ENCODE measurements around the gene BICDL1. TPM values are rescaled to one million over a fixed set of nuclear protein-coding genes. Genes with fewer than 3 reads are reported as not detected.

The BICDL1 gene
- total RNA-seq, 4 donors from 2014 or later, result 19.7 to 66.7 (median 44.1) TPM

DNA sequence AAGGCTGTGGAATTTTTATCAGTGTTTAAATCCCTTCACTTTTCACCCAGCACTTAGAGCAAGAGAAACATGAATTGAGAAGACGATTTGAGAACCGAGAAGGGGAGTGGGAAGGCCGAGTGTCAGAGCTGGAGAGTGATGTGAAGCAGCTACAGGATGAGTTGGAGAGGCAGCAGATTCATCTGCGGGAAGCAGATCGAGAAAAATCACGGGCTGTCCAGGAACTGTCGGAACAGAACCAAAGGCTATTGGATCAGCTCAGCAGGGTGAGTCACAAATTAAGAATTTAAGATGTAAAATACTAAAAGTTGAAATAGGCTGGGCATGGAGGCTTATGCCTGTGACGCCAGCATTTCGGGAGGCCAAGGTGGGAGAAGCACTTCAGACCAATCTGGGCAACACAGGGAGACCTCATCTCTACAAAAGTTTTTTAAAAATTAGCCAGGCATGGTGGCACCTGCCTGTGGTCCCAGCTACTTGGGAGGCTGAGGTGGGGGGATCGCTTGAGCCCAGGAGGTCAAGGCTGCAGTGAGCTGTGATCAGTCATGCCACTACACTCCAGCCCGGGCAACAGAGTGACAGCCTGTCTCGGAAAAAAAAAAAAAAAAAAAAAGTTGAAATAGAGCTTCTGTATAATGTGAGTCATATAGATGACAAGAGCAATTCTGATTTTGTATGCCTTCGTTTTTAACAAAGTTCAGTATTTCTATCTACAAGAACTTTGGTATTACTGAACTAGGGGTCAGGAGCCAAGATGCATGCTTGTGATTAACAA lies 9.6 kb downstream of the BICDL1 start:
- TF ChIP-seq, protein P1, sequence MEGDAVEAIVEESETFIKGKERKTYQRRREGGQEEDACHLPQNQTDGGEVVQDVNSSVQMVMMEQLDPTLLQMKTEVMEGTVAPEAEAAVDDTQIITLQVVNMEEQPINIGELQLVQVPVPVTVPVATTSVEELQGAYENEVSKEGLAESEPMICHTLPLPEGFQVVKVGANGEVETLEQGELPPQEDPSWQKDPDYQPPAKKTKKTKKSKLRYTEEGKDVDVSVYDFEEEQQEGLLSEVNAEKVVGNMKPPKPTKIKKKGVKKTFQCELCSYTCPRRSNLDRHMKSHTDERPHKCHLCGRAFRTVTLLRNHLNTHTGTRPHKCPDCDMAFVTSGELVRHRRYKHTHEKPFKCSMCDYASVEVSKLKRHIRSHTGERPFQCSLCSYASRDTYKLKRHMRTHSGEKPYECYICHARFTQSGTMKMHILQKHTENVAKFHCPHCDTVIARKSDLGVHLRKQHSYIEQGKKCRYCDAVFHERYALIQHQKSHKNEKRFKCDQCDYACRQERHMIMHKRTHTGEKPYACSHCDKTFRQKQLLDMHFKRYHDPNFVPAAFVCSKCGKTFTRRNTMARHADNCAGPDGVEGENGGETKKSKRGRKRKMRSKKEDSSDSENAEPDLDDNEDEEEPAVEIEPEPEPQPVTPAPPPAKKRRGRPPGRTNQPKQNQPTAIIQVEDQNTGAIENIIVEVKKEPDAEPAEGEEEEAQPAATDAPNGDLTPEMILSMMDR (IDR thresholded peaks at IDR 0.05), result no peak
- no peak for TF ChIP-seq POLR2A (IDR thresholded peaks at IDR 0.05)
- Histone ChIP-seq H3K4me1 (no peaks in the 10 kb centered on the region), H3K4me3 (no peak overlapping the region), H3K27me3 (no peaks in the 10 kb centered on the region), H3K36me3 (peaks cover 0 to 45% (median 0%) of the 10 kb centered on the region in 3 donors), H3K9me3 (no peaks in the 10 kb centered on the region), H3K27ac (no peak overlapping the region)
- 83 to 84% methylated on average over 13 of the region's 13 CpGs for WGBS, 2 donors
- intact Hi-C loops (cut with DNase I), result no loop called here
- no peak for DNase-seq

DNA sequence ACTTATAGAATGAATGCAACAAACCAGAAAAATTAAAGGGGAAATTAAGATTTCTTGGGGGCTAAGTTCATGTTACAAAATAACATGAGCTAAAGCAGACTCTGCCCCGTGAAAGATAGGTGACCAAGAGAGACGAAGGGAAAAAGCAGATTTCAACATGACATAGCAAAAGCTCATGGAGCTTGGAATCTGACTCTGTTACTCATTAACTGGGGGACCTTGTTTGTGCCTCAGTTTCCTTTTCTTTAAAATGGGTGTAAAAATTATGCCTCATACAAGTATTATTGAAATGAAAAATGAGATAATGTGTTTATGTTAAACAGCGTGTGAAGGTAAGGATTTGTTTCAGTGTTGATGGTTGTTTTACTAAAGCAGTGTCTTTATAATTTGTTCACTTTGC lies 11.5 kb downstream of the BICDL1 start:
- Histone ChIP-seq H3K36me3 (peaks cover 0 to 48% (median 0%) of the 10 kb centered on the region in 3 donors), H3K9me3 (no peaks in the 10 kb centered on the region), H3K4me1 (no peaks in the 10 kb centered on the region), H3K4me3 (no peak overlapping the region), H3K27me3 (no peaks in the 10 kb centered on the region), H3K27ac (no peak overlapping the region)
- WGBS, 2 donors, result 88 to 95% methylated on average over 3 of the region's 3 CpGs
- no peak for DNase-seq
- TF ChIP-seq POLR2A (IDR thresholded peaks at IDR 0.05), result no peak
- TF ChIP-seq, protein P1 (IDR thresholded peaks at IDR 0.05), result no peak
- intact Hi-C loops (cut with DNase I), result no loop called here

DNA sequence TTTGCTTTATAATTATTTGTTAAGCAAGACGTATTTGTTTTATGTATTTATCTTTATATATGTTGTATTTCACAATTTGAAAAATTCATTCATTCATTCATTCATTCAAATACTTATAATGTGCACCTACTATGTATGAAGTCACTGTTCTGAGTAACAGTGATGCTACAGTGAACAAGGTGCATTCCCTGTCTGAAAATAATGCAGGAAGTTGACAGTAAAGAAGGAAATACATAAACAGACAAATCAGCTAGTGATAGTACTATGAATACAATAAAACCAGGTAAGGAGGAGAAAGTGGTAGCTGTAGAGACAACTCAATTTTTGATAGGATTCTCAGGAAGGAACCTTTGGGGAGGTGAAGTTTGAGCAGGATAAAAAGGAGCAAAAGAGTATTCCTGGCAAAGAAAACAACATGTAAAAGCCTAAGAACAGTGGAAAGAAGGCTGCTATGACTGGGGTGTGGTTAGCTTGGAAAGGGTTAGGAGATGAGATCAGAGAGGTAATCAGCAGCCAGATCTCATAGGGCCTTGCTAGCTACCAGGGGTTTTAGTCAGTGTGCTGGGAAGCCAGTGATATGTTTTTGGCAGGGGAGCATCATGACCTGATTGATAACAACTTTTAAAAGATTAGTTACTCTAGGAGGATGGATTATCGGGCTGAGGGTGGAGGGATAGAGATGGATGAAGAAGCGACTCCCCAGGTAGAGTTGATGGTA lies 17.4 kb downstream of the BICDL1 start:
- H3K9me3 ChIP-seq, result no peaks in the 10 kb centered on the region
- TF ChIP-seq POLR2A (IDR thresholded peaks at IDR 0.05), result no peak
- TF ChIP-seq, protein P1 (IDR thresholded peaks at IDR 0.05), result no peak
- 51 to 60% methylated on average over 3 of the region's 3 CpGs for WGBS, 2 donors
- no peak for DNase-seq
- peaks cover 0 to 24% (median 0%) of the 10 kb centered on the region in 3 donors for H3K36me3 ChIP-seq
- H3K4me1 ChIP-seq, result no peaks in the 10 kb centered on the region
- no peak overlapping the region for H3K27ac ChIP-seq
- H3K27me3 ChIP-seq, result no peaks in the 10 kb centered on the region
- intact Hi-C loops (cut with DNase I), result no loop called here
- H3K4me3 ChIP-seq, result no peak overlapping the region

DNA sequence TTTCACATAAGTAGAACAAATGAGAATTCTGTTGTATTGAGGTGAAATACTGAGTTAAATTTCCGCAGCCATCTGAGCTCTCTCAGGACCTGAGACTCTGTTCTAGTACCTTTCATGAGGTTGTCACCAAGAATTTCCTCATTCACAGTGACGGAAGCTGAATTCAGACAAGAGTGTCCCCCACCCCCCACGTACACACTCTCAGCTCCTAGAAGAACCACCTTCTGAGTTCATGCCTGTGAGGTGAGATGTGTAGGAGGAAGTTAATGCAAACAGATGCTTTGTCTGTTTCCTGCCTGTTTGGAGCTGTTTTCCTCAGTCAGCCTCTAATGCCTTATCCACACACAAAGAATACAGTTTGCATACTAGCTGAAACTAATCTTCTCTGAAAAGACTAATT lies 18.2 kb downstream of the BICDL1 start:
- DNase-seq, result no peak
- H3K4me3 ChIP-seq, result no peak overlapping the region
- 44 to 61% methylated on average over 3 of the region's 3 CpGs for WGBS, 2 donors
- H3K27ac ChIP-seq, result no peak overlapping the region
- TF ChIP-seq, protein P1 (IDR thresholded peaks at IDR 0.05), result no peak
- TF ChIP-seq POLR2A (IDR thresholded peaks at IDR 0.05), result no peak
- no peaks in the 10 kb centered on the region for H3K4me1 ChIP-seq
- no peaks in the 10 kb centered on the region for H3K9me3 ChIP-seq
- peaks cover 0 to 17% (median 0%) of the 10 kb centered on the region in 3 donors for H3K36me3 ChIP-seq
- intact Hi-C loops (cut with DNase I), result no loop called here
- no peaks in the 10 kb centered on the region for H3K27me3 ChIP-seq

DNA sequence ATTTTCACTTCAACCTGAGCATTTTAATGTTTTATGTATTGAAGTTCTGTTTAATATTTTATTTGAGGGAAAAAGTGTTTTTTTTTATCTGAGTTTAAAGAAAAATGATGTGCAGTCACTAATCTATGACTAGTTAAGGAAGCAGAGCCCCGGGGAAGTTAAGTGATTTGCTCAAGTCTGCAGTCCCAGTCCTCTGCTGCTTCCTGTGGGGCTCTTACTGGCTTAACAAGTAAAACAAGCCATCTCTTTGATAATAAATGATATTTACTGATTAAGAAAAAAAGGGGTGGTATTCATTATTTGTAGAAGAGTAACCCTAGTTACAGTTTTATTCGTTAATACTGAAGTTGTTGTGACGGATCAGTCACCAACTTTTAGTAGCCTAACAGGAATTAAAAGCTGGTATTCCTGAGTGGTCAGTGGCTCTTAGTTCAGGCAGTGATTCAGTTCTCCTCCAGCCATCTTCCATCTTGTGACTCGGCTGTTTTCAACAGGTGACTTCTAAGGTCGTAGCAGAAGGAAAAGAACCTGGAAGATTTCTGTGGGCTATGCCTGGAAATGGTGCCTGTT lies 21.7 kb downstream of the BICDL1 start:
- H3K27ac ChIP-seq, result peak overlapping the region in 3 of 4 donors; percentile 18 to 63 (median 44)
- no peak for DNase-seq
- peaks cover 0 to 6% (median 0%) of the 10 kb centered on the region in 3 donors for H3K4me1 ChIP-seq
- H3K27me3 ChIP-seq, result no peaks in the 10 kb centered on the region
- no peaks in the 10 kb centered on the region for H3K9me3 ChIP-seq
- no peaks in the 10 kb centered on the region for H3K36me3 ChIP-seq
- 58 to 67% methylated on average over 5 of the region's 5 CpGs for WGBS, 2 donors
- no peak overlapping the region for H3K4me3 ChIP-seq
- TF ChIP-seq POLR2A (IDR thresholded peaks at IDR 0.05), result no peak
- TF ChIP-seq, protein P1 (IDR thresholded peaks at IDR 0.05), result no peak
- intact Hi-C loops (cut with DNase I), result no loop called here
